PC-3 (cell line): ENCODE results near the gene DIP2A.

ENCODE experiments used
- EZH2 ChIP-seq: fragments of 300-600 bp; sonication (generic); IDR thresholded peaks from one replicate; pipeline ENCODE4 v1.6.1; 2017; ENCODE audit warnings: antibody characterized with exemption, mild to moderate bottlenecking, low read length; ENCODE audit not compliant: unreplicated experiment
- TF ChIP-seq, protein P1 (sequence below): fragments of 300-600 bp; sonication (generic); conservative IDR thresholded peaks from 2 replicates; pipeline ENCODE4 v1.5.1; 2017; ENCODE audit warnings: antibody characterized with exemption, low read depth, mild to moderate bottlenecking, low read length

- TF ChIP-seq, protein P1, sequence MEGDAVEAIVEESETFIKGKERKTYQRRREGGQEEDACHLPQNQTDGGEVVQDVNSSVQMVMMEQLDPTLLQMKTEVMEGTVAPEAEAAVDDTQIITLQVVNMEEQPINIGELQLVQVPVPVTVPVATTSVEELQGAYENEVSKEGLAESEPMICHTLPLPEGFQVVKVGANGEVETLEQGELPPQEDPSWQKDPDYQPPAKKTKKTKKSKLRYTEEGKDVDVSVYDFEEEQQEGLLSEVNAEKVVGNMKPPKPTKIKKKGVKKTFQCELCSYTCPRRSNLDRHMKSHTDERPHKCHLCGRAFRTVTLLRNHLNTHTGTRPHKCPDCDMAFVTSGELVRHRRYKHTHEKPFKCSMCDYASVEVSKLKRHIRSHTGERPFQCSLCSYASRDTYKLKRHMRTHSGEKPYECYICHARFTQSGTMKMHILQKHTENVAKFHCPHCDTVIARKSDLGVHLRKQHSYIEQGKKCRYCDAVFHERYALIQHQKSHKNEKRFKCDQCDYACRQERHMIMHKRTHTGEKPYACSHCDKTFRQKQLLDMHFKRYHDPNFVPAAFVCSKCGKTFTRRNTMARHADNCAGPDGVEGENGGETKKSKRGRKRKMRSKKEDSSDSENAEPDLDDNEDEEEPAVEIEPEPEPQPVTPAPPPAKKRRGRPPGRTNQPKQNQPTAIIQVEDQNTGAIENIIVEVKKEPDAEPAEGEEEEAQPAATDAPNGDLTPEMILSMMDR: no peak
- TF ChIP-seq EZH2: no peak
Measured at GRCh38 chr21:46557469-46557868, 98.8 kb downstream of the DIP2A start.
